CD1c-positive myeloid dendritic cell (primary cell): Measurements from ENCODE around the gene C1orf56.
"Not testable (repeated sequence)": the region's sequence is repeated elsewhere in the genome, so short reads cannot be mapped to it uniquely, and the experiment has no call there.

Experiments
- DNase-seq: peaks from one replicate; pipeline ENCODE4 v3.0.0-alpha.2; 2016; ENCODE audit errors: extremely low spot score

The C1orf56 gene

GRCh38 chr1:151061704-151062103 lies 14.2 kb downstream of the C1orf56 start:
- DNase-seq, result no peak

- DNase-seq, result no peak
Measured at GRCh38 chr1:151062741-151063371, 15.3 kb downstream of the C1orf56 start.

- DNase-seq, result no peak
Measured at GRCh38 chr1:151065089-151065645, 17.6 kb downstream of the C1orf56 start.

- no peak for DNase-seq
Measured at GRCh38 chr1:151067185-151067584, 19.6 kb downstream of the C1orf56 start.

GRCh38 chr1:151069103-151069486 lies 21.5 kb downstream of the C1orf56 start:
- DNase-seq, result no peak

- DNase-seq, result peak; percentile 87
Measured at GRCh38 chr1:151070474-151071276, 23.1 kb downstream of the C1orf56 start, which contains the start of gene GABPB2. Gene GABPB2, plus strand, starts transcription at chr1:151070761. Its CDS starts 17,429 bp downstream, at chr1:151088190.

- DNase-seq, result no peak
Measured at GRCh38 chr1:151072224-151072623, 24.7 kb downstream of the C1orf56 start.

- DNase-seq, result no peak
Measured at GRCh38 chr1:151085953-151086559, 38.5 kb downstream of the C1orf56 start.

GRCh38 chr1:151097426-151097825 lies 49.9 kb downstream of the C1orf56 start:
- DNase-seq, result not testable (repeated sequence)

GRCh38 chr1:151098126-151098525 lies 50.6 kb downstream of the C1orf56 start:
- DNase-seq, result no peak
